Activated CD4-positive, alpha-beta T cell treated with anti-CD3 and anti-CD28 coated beads, Interleukin-2, amount 50 U/mL, for 16 hours (primary cell): ENCODE results near the gene TRABD2B.

Experiments
- DNase-seq: peaks from one replicate; pipeline ENCODE4 v3.0.0-alpha.2; 2020

Gene TRABD2B

GRCh38 chr1:47766832-47767740, 230.1 kb downstream of the TRABD2B start:
- no peak for DNase-seq

GRCh38 chr1:47765742-47766485, 231.3 kb downstream of the TRABD2B start:
- no peak for DNase-seq

- no peak for DNase-seq
These were observed 231.9 kb downstream of the TRABD2B start for GRCh38 chr1:47765236-47765635.

GRCh38 chr1:47764461-47765046, 232.6 kb downstream of the TRABD2B start:
- DNase-seq = no peak

GRCh38 chr1:47763591-47764171, 233.5 kb downstream of the TRABD2B start:
- DNase-seq = no peak

GRCh38 chr1:47761974-47762373, 235.2 kb downstream of the TRABD2B start:
- no peak for DNase-seq

GRCh38 chr1:47761201-47761930, 235.8 kb downstream of the TRABD2B start:
- DNase-seq = no peak

- DNase-seq = no peak
These were observed 237.1 kb downstream of the TRABD2B start for GRCh38 chr1:47759936-47760629.

GRCh38 chr1:47759251-47759935, 237.8 kb downstream of the TRABD2B start:
- DNase-seq = no peak

- no peak for DNase-seq
These were observed 238.6 kb downstream of the TRABD2B start for GRCh38 chr1:47758341-47759250.

GRCh38 chr1:47757226-47757975, 239.8 kb downstream of the TRABD2B start:
- no peak for DNase-seq

- no peak for DNase-seq
These were observed 240.8 kb downstream of the TRABD2B start for GRCh38 chr1:47756411-47756810.

- no peak for DNase-seq
These were observed 241.2 kb downstream of the TRABD2B start for GRCh38 chr1:47756006-47756405.

- DNase-seq = peak; percentile 57
These were observed 241.8 kb downstream of the TRABD2B start for GRCh38 chr1:47755101-47755990.

GRCh38 chr1:47754221-47754620, 243.0 kb downstream of the TRABD2B start:
- DNase-seq = no peak

GRCh38 chr1:47753808-47754207, 243.4 kb downstream of the TRABD2B start:
- peak; percentile 15 for DNase-seq

- DNase-seq = no peak
These were observed 244.6 kb downstream of the TRABD2B start for GRCh38 chr1:47752559-47752958.

- DNase-seq = no peak
These were observed 245.2 kb downstream of the TRABD2B start for GRCh38 chr1:47751996-47752451.
